HFFc6 (cell line): Measurements from ENCODE around the gene MOCS2. TPM values are rescaled to one million over a fixed set of nuclear protein-coding genes. Genes with fewer than 3 reads are reported as not detected.
A peak's percentile ranks its signal among the peaks of the same experiment; 100 is the strongest.

Experiments used
- DNase-seq: peaks from one replicate; pipeline ENCODE4 v3.0.0-alpha.2; 2018
- H3K27ac Mint-ChIP-seq: 2 replicates; pipeline ENCODE4 v1.8.0; 2020; ENCODE audit warnings: mild to moderate bottlenecking, mixed read lengths
- H3K27me3 Mint-ChIP-seq: 2 replicates; pipeline ENCODE4 v1.8.0; 2021; ENCODE audit warnings: mild to moderate bottlenecking, moderate library complexity, mixed read lengths; ENCODE audit not compliant: insufficient read depth
- H3K36me3 Mint-ChIP-seq: 2 replicates; pipeline ENCODE4 v1.8.0; 2021; ENCODE audit warnings: low read depth, mixed read lengths
- H3K4me1 Mint-ChIP-seq: 2 replicates; pipeline ENCODE4 v1.8.0; 2020; ENCODE audit warnings: low read depth, mixed read lengths
- H3K4me3 Mint-ChIP-seq: 2 replicates; pipeline ENCODE4 v1.8.0; 2020; ENCODE audit warnings: mild to moderate bottlenecking, moderate library complexity, mixed read lengths
- H3K9me3 Mint-ChIP-seq: 2 replicates; pipeline ENCODE4 v1.8.0; 2020; ENCODE audit warnings: mild to moderate bottlenecking, mixed read lengths
- CTCF ChIP-seq: fragments of 200-600 bp; sonication (generic); IDR thresholded peaks from 2 replicates; pipeline ENCODE4 v1.5.0; 2021; ENCODE audit warnings: antibody characterized with exemption, mild to moderate bottlenecking
- total RNA-seq, 6 experiments: library from RNA; stranded (reverse); fragmentation: NEBNext Ultra II Directional; extraction: Animal tissue kit (Norgen Biotek cat#: 25700); gene quantifications; 2 replicates in 1 of 6; 3 replicates in 5 of 6; pipeline ENCODE4 v1.2.3, GENCODE V29; 2021

Gene MOCS2
- total RNA-seq, 6 experiments from 2014 or later, result 51.2 to 58.7 (median 54.9) TPM

DNA sequence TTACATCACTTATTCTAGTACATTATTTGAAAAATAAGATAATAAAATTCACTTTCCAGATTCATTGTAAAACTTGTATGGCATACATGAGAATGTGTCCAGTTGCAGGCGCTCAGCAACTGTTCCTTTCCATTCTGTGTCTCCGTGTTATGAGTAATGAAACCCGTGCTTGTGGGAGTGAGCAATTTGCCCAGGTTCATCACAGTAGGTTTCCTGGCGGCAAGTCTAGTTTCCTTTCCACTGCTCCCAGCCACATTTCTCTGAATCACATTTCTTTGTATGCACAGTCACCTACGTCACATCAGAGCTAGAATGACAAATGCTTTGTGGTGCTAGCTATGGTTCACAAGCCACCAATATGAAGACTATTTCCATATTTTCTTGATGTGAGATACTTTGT lies 39.9 kb downstream of the MOCS2 start:
- no peak for TF ChIP-seq CTCF
- Mint-ChIP-seq H3K4me1 (peaks cover 76% of the 10 kb centered on the region), H3K27ac (peak overlapping the region; percentile 89)

DNA sequence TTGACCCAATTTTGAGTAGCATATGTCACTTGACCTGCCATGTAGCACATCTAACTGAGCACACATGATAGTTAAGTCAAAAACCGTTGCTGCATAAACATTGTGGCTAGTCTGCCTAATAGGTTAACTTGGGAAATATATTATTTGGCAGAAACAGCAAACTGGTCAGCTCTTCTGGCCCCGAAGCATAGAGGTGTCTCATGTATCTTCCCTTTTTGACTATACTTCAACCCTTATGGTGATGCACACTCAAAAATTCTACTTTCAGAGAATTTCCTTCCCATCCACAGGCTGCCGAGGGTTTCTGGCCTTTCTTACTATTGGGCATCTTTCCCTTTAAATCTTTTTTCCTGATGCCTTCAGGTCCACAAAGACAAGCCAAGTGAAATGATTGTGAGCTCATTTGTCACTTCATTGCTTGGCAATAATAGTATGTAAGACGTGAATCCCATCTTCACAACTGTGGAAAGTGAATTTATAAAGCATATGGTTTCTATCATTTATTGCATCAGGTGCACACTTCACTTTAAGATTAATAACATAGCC lies 41.2 kb downstream of the MOCS2 start:
- DNase-seq, result no peak
- H3K36me3 Mint-ChIP-seq, result peaks cover 38% of the 10 kb centered on the region
- H3K27me3 Mint-ChIP-seq, result no peaks in the 10 kb centered on the region; the same call in 1 of the 2 replicates
- peaks cover 83% of the 10 kb centered on the region for H3K4me1 Mint-ChIP-seq
- no peak overlapping the region for H3K4me3 Mint-ChIP-seq
- no peaks in the 10 kb centered on the region for H3K9me3 Mint-ChIP-seq
- TF ChIP-seq CTCF, result no peak
- peak overlapping the region; percentile 89 for H3K27ac Mint-ChIP-seq

More for the DNA sequence above, 39.9 kb downstream of the MOCS2 start:
- H3K36me3 Mint-ChIP-seq, result peaks cover 35% of the 10 kb centered on the region
- H3K27me3 Mint-ChIP-seq, result no peaks in the 10 kb centered on the region; the same call in 1 of the 2 replicates
- no peaks in the 10 kb centered on the region for H3K9me3 Mint-ChIP-seq
- peak overlapping the region; percentile 57 for H3K4me3 Mint-ChIP-seq
- DNase-seq, result peak; percentile 94

DNA sequence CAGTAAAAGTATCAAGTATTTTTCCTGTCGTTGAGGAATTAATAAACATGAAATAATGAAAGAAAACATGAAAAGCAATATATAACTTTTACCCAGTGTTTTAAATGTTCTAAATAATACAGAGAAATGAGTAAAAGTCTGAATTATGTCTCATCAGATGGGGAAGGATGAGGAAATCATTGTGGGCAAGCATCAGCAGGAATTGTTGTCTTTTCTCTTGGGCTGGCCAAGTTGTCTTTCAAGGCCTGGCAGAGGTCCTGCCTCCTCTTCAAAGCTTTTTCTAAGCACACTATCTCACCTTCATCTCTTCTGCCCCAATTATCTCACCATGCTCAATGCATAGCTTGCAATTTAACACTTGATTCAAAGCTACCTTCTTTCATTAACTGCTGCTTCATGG lies 41.9 kb downstream of the MOCS2 start:
- DNase-seq, result no peak
- Mint-ChIP-seq H3K36me3 (peaks cover 38% of the 10 kb centered on the region), H3K4me1 (peaks cover 87% of the 10 kb centered on the region), H3K27me3 (no peaks in the 10 kb centered on the region), H3K4me3 (no peak overlapping the region), H3K27ac (peak overlapping the region; percentile 40), H3K9me3 (no peaks in the 10 kb centered on the region)
- TF ChIP-seq CTCF, result no peak

DNA sequence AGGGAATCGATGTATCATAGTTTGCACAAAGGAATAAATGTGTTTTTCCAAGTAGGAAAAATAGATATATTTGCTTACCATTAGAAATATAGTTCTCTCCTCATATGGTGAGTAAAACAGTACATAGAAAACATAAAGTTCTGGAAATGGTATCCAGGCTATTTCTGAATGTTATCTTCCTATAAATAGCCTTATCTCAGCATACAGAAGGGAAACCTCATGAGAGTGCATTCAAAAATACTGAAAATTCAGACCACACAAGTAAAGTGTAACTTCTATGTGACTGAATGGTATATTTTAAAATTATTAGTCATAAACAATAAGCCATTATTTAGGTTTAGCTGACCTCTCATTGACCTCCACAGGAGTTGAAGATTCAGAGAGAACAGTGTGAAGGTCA lies 43.5 kb downstream of the MOCS2 start:
- Mint-ChIP-seq H3K36me3 (peaks cover 50% of the 10 kb centered on the region), H3K27ac (peak overlapping the region; percentile 7; the same call in 1 of the 2 replicates), H3K4me3 (no peak overlapping the region), H3K9me3 (no peaks in the 10 kb centered on the region), H3K4me1 (peaks cover 90% of the 10 kb centered on the region), H3K27me3 (no peaks in the 10 kb centered on the region)
- TF ChIP-seq CTCF, result no peak
- no peak for DNase-seq

- Mint-ChIP-seq H3K36me3 (peaks cover 66% of the 10 kb centered on the region), H3K4me3 (peak overlapping the region; percentile 20; the same call in 1 of the 2 replicates), H3K27me3 (no peaks in the 10 kb centered on the region), H3K9me3 (no peaks in the 10 kb centered on the region), H3K4me1 (peaks cover 88% of the 10 kb centered on the region), H3K27ac (peak overlapping the region; percentile 49)
- DNase-seq, result peak; percentile 9
- no peak for TF ChIP-seq CTCF
These were observed 45.8 kb downstream of the MOCS2 start for GRCh38 chr5:53063791-53064190.
